OCI-LY3 (cell line): Measurements from ENCODE around the gene EPHB1.

Source experiments
- CTCF ChIP-seq: fragments of 200-600, 300-600 bp; sonication (generic); IDR thresholded peaks from 2 replicates; pipeline ENCODE4 v1.5.1; 2014; ENCODE audit warnings: antibody characterized with exemption, low read length, low read depth
- EZH2phosphoT487 ChIP-seq: fragments of 200-600 bp; shearing (Covaris generic); IDR thresholded peaks from 2 replicates; pipeline ENCODE4 v1.6.1; 2018; ENCODE audit warnings: antibody characterized with exemption, mixed run types, low read depth

- no peak for TF ChIP-seq CTCF
- TF ChIP-seq EZH2phosphoT487, result no peak
These were observed 345.5 kb downstream of the EPHB1 start for GRCh38 chr3:135140591-135140990.
